HCT116 (cell line): ENCODE results near the gene FOXO3. TPM values are rescaled to one million over a fixed set of nuclear protein-coding genes. Genes with fewer than 3 reads are reported as not detected.
"Not testable (repeated sequence)": the region's sequence is repeated elsewhere in the genome, so short reads cannot be mapped to it uniquely, and the experiment has no call there.

Experiments
- ATAC-seq: fragments of 200-7000 bp; cut with Tn5 transposase; 2 replicates; pipeline ENCODE4 v1.9.1; 2020; ENCODE audit warnings: mild to moderate bottlenecking, moderate library complexity
- BruUV-seq: library from RNA; stranded (reverse); fragments of 400-500 nt; replicated peaks from 2 replicates; lab custom pipeline; 2021; lab: Mats Ljungman, UMichigan
- CTCF ChIA-PET: fragments of 300-600 bp; sonication (Branson Sonifier 250); formaldehyde crosslinking; loops from one replicate; lab custom pipeline; 2021; ENCODE audit warnings: antibody characterized with exemption; lab: Charles Lee
- POLR2A ChIA-PET: fragments of 300-600, 350-600 bp; sonication (Branson Sonifier 250); formaldehyde crosslinking; loops from one replicate; lab custom pipeline; 2021; ENCODE audit warnings: antibody characterized with exemption; lab: Charles Lee
- RAD21 ChIA-PET, 2 experiments: fragments of 300-600 bp; sonication (Branson Sonifier 250); formaldehyde crosslinking; loops; one replicate each; lab custom pipeline; 2023; ENCODE audit warnings: low total read pairs in 2 of 2; ENCODE audit not compliant: uncharacterized antibody in 2 of 2, unreplicated experiment in 2 of 2, low non-redundant PET in 1 of 2; lab: Charles Lee
- DNase-seq: peaks from one replicate; pipeline ENCODE4 v3.0.0-alpha.2; 2010; ENCODE audit warnings: low read depth, low spot score
- H2AFZ ChIP-seq: fragments of 200-600 bp; shearing (Covaris generic), sonication (generic); 2 replicates; pipeline ENCODE4 v1.6.1; 2017; ENCODE audit warnings: low read depth, mixed run types, mixed read lengths, antibody characterized with exemption, low read length; ENCODE audit not compliant: poor library complexity, severe bottlenecking
- H3K27ac ChIP-seq: 2 replicates; pipeline ENCODE4 v1.5.1; 2012; ENCODE audit warnings: low read depth, low read length
- H3K27me3 ChIP-seq: fragments of 200-600 bp; sonication (generic); 2 replicates; pipeline ENCODE4 v1.6.1; 2016; ENCODE audit warnings: mixed run types, low read length, mixed read lengths; ENCODE audit not compliant: insufficient read depth
- H3K36me3 ChIP-seq, 2 experiments: fragments of 200-500 bp in 1 of 2; fragments of 200-600 bp in 1 of 2; sonication (Bioruptor generic) in 1 of 2; sonication (generic) in 1 of 2; 2 replicates each; pipeline versions ENCODE4 v1.5.1 to v1.6.1; 2014 to 2016; ENCODE audit warnings: low read length in 2 of 2, inconsistent platforms in 1 of 2, mixed read lengths in 1 of 2, mixed run types in 1 of 2; ENCODE audit not compliant: insufficient read depth in 2 of 2, control insufficient read depth in 1 of 2
- H3K4me1 ChIP-seq, 2 experiments: fragments of 200-600 bp in 1 of 2; sonication (generic) in 1 of 2; 2 replicates each; pipeline versions ENCODE4 v1.5.1 to v1.6.1; 2012 to 2017; ENCODE audit warnings: low read length in 2 of 2, inconsistent platforms in 1 of 2, mild to moderate bottlenecking in 1 of 2, mixed read lengths in 1 of 2, mixed run types in 1 of 2, moderate library complexity in 1 of 2; ENCODE audit not compliant: insufficient read depth in 2 of 2, control insufficient read depth in 1 of 2
- H3K4me2 ChIP-seq: fragments of 200-600 bp; sonication (generic); 2 replicates; pipeline ENCODE4 v1.6.1; 2017; ENCODE audit warnings: mixed run types, low read length, mixed read lengths
- H3K4me3 ChIP-seq, 2 experiments: fragments of 200-600 bp in 1 of 2; sonication (generic) in 1 of 2; replicated peaks in 1 of 2; 2 replicates each; pipeline ENCODE4 v1.5.1; 2011 to 2016; ENCODE audit warnings: low read length in 2 of 2, control low read depth in 1 of 2, low read depth in 1 of 2, mild to moderate bottlenecking in 1 of 2, mixed read lengths in 1 of 2, mixed run types in 1 of 2
- H3K79me2 ChIP-seq: fragments of 200-600 bp; sonication (generic); 2 replicates; pipeline ENCODE4 v1.6.1; 2017; ENCODE audit warnings: mild to moderate bottlenecking, mixed run types, low read length, moderate library complexity, mixed read lengths; ENCODE audit not compliant: insufficient read depth
- H3K9ac ChIP-seq: fragments of 200-600 bp; sonication (generic); 2 replicates; pipeline ENCODE4 v1.6.1; 2016; ENCODE audit warnings: low read length, mixed read lengths
- H3K9me2 ChIP-seq: fragments of 200-600 bp; sonication (generic), shearing (Covaris generic); 2 replicates; pipeline ENCODE4 v1.6.1; 2017; ENCODE audit warnings: mixed run types, mild to moderate bottlenecking, moderate library complexity; ENCODE audit not compliant: insufficient read depth
- H3K9me3 ChIP-seq, 2 experiments: fragments of 200-500 bp in 1 of 2; fragments of 200-600 bp in 1 of 2; sonication (Bioruptor generic) in 1 of 2; sonication (generic) in 1 of 2; 2 replicates each; pipeline ENCODE4 v1.6.1; 2014 to 2017; ENCODE audit warnings: low read length in 2 of 2, mixed read lengths in 2 of 2, inconsistent platforms in 1 of 2, low read depth in 1 of 2, mild to moderate bottlenecking in 1 of 2, mixed run types in 1 of 2, moderate library complexity in 1 of 2; ENCODE audit not compliant: control insufficient read depth in 1 of 2, insufficient read depth in 1 of 2
- H4K20me1 ChIP-seq: fragments of 200-600 bp; sonication (generic), shearing (Covaris generic); 2 replicates; pipeline ENCODE4 v1.6.1; 2017; ENCODE audit warnings: mixed run types, mild to moderate bottlenecking, moderate library complexity; ENCODE audit not compliant: insufficient read depth
- ATF3 ChIP-seq: IDR thresholded peaks from 2 replicates; pipeline ENCODE4 v1.6.1; 2012
- CBX3 ChIP-seq: IDR thresholded peaks from 2 replicates; pipeline ENCODE4 v1.6.1; 2012; ENCODE audit warnings: low read depth
- CEBPB ChIP-seq: IDR thresholded peaks from 2 replicates; pipeline ENCODE4 v1.6.1; 2012; ENCODE audit warnings: low read depth
- ELF1 ChIP-seq: IDR thresholded peaks from 2 replicates; pipeline ENCODE4 v1.6.1; 2012; ENCODE audit warnings: low read depth, borderline replicate concordance
- EZH2 ChIP-seq: fragments of 200-600 bp; sonication (generic); IDR thresholded peaks from 2 replicates; pipeline ENCODE4 v1.6.1; 2017; ENCODE audit warnings: antibody characterized with exemption, mixed run types
- EZH2phosphoT487 ChIP-seq: fragments of 200-600 bp; IDR thresholded peaks from 2 replicates; pipeline ENCODE4 v1.6.1; 2018; ENCODE audit warnings: antibody characterized with exemption, borderline replicate concordance
- FOSL1 ChIP-seq: IDR thresholded peaks from 2 replicates; pipeline ENCODE4 v1.6.1; 2012; ENCODE audit warnings: low read depth
- JUND ChIP-seq: IDR thresholded peaks from 2 replicates; pipeline ENCODE4 v1.6.1; 2012
- POLR2A ChIP-seq: IDR thresholded peaks from 2 replicates; pipeline ENCODE4 v1.7.0; 2011; ENCODE audit warnings: borderline replicate concordance; ENCODE audit not compliant: insufficient read depth, insufficient read length; ENCODE audit errors: extremely low read depth
- POLR2AphosphoS5 ChIP-seq: IDR thresholded peaks from 2 replicates; pipeline ENCODE4 v1.6.1; 2011; ENCODE audit warnings: mild to moderate bottlenecking, low read depth, low read length, moderate library complexity
- RAD21 ChIP-seq: IDR thresholded peaks from 2 replicates; pipeline ENCODE4 v1.6.1; 2012; ENCODE audit warnings: low read depth, mild to moderate bottlenecking
- SIN3A ChIP-seq: IDR thresholded peaks from 2 replicates; pipeline ENCODE4 v1.6.1; 2012; ENCODE audit warnings: low read depth
- SRF ChIP-seq: IDR thresholded peaks from 2 replicates; pipeline ENCODE4 v1.6.1; 2012; ENCODE audit warnings: low read depth
- TCF7L2 ChIP-seq: IDR thresholded peaks from 2 replicates; pipeline ENCODE4 v1.7.0; 2011; ENCODE audit warnings: borderline replicate concordance, inconsistent platforms; ENCODE audit not compliant: insufficient read depth, insufficient read length; ENCODE audit errors: extremely low read depth
- YY1 ChIP-seq: IDR thresholded peaks from 2 replicates; pipeline ENCODE4 v1.6.1; 2011; ENCODE audit warnings: low read length, low read depth, moderate library complexity, mild to moderate bottlenecking; ENCODE audit not compliant: insufficient replicate concordance; ENCODE audit errors: extremely low read depth
- ZBTB33 ChIP-seq: IDR thresholded peaks from 2 replicates; pipeline ENCODE4 v1.6.1; 2011; ENCODE audit warnings: mild to moderate bottlenecking, low read length, moderate library complexity; ENCODE audit not compliant: insufficient replicate concordance; ENCODE audit errors: extremely low read depth
- ZNF274 ChIP-seq: fragments of 200-500 bp; sonication (Bioruptor generic); IDR thresholded peaks from 2 replicates; pipeline ENCODE4 v1.6.1; 2014; ENCODE audit warnings: mild to moderate bottlenecking, low read depth, low read length, inconsistent platforms
- intact Hi-C: fragments of 100-400 bp; cut with micrococcal nuclease; formaldehyde crosslinking; loops from 2 replicates; pipeline ENCODE4 v1.10.0; 2022
- total RNA-seq: library from RNA; stranded (reverse); gene quantifications from one replicate; pipeline ENCODE4 v1.2.1, GENCODE V29; 2021; ENCODE audit not compliant: unreplicated experiment

FOXO3 gene
- total RNA-seq, 1 experiment from 2014 or later: 40.0 TPM

- ChIA-PET RAD21 (no interaction called here), CTCF (no interaction called here), POLR2A (no interaction called here)
- no peak overlapping the region for H3K4me2 ChIP-seq
- TF ChIP-seq POLR2A (no peak), FOSL1 (no peak), ELF1 (no peak), EZH2phosphoT487 (no peak), YY1 (no peak), ATF3 (no peak), ZBTB33 (no peak), RAD21 (no peak), CBX3 (no peak), EZH2 (no peak), TCF7L2 (no peak), SIN3A (no peak), JUND (no peak), ZNF274 (no peak), POLR2AphosphoS5 (no peak), SRF (no peak), CEBPB (no peak)
- no peak overlapping the region for H3K27ac ChIP-seq
- no peaks in the 10 kb centered on the region for H3K36me3 ChIP-seq
- no peak overlapping the region for H2AFZ ChIP-seq
- intact Hi-C loops: no loop called here
- no TSS peak for BruUV-seq
- H3K9me3 ChIP-seq: no peaks in the 10 kb centered on the region
- ATAC-seq (no peak), DNase-seq (no peak)
- no peaks in the 10 kb centered on the region for H3K27me3 ChIP-seq
- no peaks in the 10 kb centered on the region for H3K9me2 ChIP-seq
- H4K20me1 ChIP-seq: 0 out of 2 replicates have a peak, but pooled peaks cover 9% of the 10 kb centered on the region
- no peak overlapping the region for H3K9ac ChIP-seq
- H3K4me3 ChIP-seq: no peak overlapping the region
- peaks cover 62% of the 10 kb centered on the region for H3K79me2 ChIP-seq
- no peaks in the 10 kb centered on the region for H3K4me1 ChIP-seq
Measured at GRCh38 chr6:108658174-108658573, 97.5 kb downstream of the FOXO3 start.

- peaks cover 58% of the 10 kb centered on the region for H3K79me2 ChIP-seq
- CTCF ChIA-PET, BruUV-seq, H3K9me3 ChIP-seq, H3K4me3 ChIP-seq, H3K4me1 ChIP-seq, H4K20me1 ChIP-seq, H3K9me2 ChIP-seq, H3K9ac ChIP-seq, RAD21 ChIA-PET, H3K27ac ChIP-seq, DNase-seq, POLR2A ChIA-PET, intact Hi-C loops, H3K36me3 ChIP-seq, H2AFZ ChIP-seq, ATAC-seq, H3K4me2 ChIP-seq, H3K27me3 ChIP-seq: not testable (repeated sequence)
Measured at GRCh38 chr6:108658785-108659184, 98.1 kb downstream of the FOXO3 start.
